NCI-H774 (cell line): ENCODE results near the gene SCNN1G.
"Not testable (repeated sequence)": the region's sequence is repeated elsewhere in the genome, so short reads cannot be mapped to it uniquely, and the experiment has no call there.

Experiments
- DNase-seq: peaks from one replicate; lab custom pipeline; 2025; lab: John Stamatoyannopoulos, UW

Gene SCNN1G

GRCh38 chr16:23252310-23252709, 69.8 kb downstream of the SCNN1G start:
- DNase-seq = no peak

DNA sequence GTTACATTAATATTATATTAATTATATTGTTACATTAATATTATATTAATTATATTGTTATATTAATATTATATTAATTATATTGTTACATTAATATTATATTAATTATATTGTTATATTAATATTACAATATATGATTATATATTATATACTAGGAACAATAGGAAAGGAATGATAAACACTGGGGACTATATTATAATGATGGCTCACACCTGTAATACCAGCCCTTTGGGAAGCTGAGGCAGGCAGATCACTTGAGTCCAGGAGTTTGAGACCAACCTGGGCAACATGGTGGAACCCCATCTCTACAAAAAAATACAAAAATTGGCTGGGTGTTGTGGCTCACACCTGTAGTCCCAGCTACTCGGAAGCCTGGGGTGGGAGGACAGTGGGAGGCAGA, 71.1 kb downstream of the SCNN1G start:
- DNase-seq = not testable (repeated sequence)

- no peak for DNase-seq
These were observed 71.8 kb downstream of the SCNN1G start for GRCh38 chr16:23254338-23254737.

- no peak for DNase-seq
These were observed 72.5 kb downstream of the SCNN1G start for GRCh38 chr16:23255000-23255399.

GRCh38 chr16:23256440-23256839, 73.9 kb downstream of the SCNN1G start:
- DNase-seq = no peak

- DNase-seq = no peak
These were observed 75.1 kb downstream of the SCNN1G start for GRCh38 chr16:23257682-23258081.

GRCh38 chr16:23258919-23259237, 76.3 kb downstream of the SCNN1G start:
- DNase-seq = no peak
